Upper lobe of right lung (tissue), 1 donor: ENCODE data around the gene ADSL. TPM values are rescaled to one million over a fixed set of nuclear protein-coding genes. Genes with fewer than 3 reads are reported as not detected.
"Not testable (repeated sequence)": the region's sequence is repeated elsewhere in the genome, so short reads cannot be mapped to it uniquely, and the experiment has no call there.

Experiments
- ATAC-seq: fragments of 200-7000 bp; cut with Tn5 transposase; one replicate; pipeline ENCODE4 v1.9.1; 2020; ENCODE audit warnings: mild to moderate bottlenecking, moderate library complexity
- DNase-seq: peaks from one replicate; pipeline ENCODE4 v3.0.0-alpha.2; 2020
- H3K27ac ChIP-seq: fragments of 200-600 bp; one replicate; pipeline ENCODE4 v1.8.0; 2022
- H3K27me3 ChIP-seq: fragments of 200-600 bp; one replicate; pipeline ENCODE4 v1.8.0; 2022; ENCODE audit warnings: mild to moderate bottlenecking
- H3K36me3 ChIP-seq: fragments of 200-600 bp; one replicate; pipeline ENCODE4 v1.8.0; 2022
- H3K4me1 ChIP-seq: fragments of 200-600 bp; one replicate; pipeline ENCODE4 v1.8.0; 2022
- H3K4me3 ChIP-seq: fragments of 200-600 bp; one replicate; pipeline ENCODE4 v1.8.0; 2022; ENCODE audit warnings: mild to moderate bottlenecking
- H3K9me3 ChIP-seq: fragments of 200-600 bp; one replicate; pipeline ENCODE4 v1.8.0; 2022
- intact Hi-C: fragments of 100-400 bp; cut with DNase I; formaldehyde crosslinking; loops from one replicate; pipeline ENCODE4 v1.11.0; 2022
- total RNA-seq: library from RNA; stranded (reverse); fragmentation: NEBNext Ultra II Directional; extraction: Animal tissue kit (Norgen Biotek cat#: 25700); gene quantifications from one replicate; pipeline ENCODE4 v1.2.1, GENCODE V29; 2021
- TF ChIP-seq, protein P1 (sequence below): fragments of 200-600 bp; IDR thresholded peaks from one replicate; pipeline ENCODE4 v1.8.0; 2022; ENCODE audit warnings: antibody characterized with exemption
- donor health status: DM: no; HTN: yes; CAD: no; lungs with severe emphysema.

The ADSL gene
- total RNA-seq, 1 donor from 2014 or later: 38.7 TPM

GRCh38 chr22:40308999-40309573 lies 37.2 kb upstream of the ADSL start:
- no peak overlapping the region for H3K4me3 ChIP-seq
- no peaks in the 10 kb centered on the region for H3K4me1 ChIP-seq
- no peaks in the 10 kb centered on the region for H3K9me3 ChIP-seq
- intact Hi-C loops: no loop called here
- no peak overlapping the region for H3K27ac ChIP-seq
- no peak for ATAC-seq
- H3K36me3 ChIP-seq: peaks cover 90% of the 10 kb centered on the region
- no peak for DNase-seq
- no peaks in the 10 kb centered on the region for H3K27me3 ChIP-seq
- TF ChIP-seq, protein P1, sequence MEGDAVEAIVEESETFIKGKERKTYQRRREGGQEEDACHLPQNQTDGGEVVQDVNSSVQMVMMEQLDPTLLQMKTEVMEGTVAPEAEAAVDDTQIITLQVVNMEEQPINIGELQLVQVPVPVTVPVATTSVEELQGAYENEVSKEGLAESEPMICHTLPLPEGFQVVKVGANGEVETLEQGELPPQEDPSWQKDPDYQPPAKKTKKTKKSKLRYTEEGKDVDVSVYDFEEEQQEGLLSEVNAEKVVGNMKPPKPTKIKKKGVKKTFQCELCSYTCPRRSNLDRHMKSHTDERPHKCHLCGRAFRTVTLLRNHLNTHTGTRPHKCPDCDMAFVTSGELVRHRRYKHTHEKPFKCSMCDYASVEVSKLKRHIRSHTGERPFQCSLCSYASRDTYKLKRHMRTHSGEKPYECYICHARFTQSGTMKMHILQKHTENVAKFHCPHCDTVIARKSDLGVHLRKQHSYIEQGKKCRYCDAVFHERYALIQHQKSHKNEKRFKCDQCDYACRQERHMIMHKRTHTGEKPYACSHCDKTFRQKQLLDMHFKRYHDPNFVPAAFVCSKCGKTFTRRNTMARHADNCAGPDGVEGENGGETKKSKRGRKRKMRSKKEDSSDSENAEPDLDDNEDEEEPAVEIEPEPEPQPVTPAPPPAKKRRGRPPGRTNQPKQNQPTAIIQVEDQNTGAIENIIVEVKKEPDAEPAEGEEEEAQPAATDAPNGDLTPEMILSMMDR: no peak

DNA sequence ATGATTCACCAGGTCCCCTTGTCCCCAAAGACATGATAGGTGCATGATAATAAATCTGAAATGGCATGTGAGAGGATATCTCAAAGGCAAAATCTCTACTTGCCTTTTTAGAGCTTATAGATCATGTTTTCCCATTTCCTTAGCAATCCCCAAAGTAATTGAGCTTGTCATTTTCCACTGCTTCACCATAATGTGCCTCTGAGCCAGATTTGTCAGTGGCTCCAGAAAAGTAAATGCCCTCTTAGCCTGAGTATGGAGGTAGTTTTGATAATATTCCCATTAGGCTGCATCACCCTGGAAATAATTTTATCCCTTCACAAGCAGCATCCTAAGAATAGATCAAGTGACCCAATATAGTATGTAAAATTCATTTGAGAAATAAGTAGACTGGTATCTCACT lies 36.7 kb upstream of the ADSL start:
- H3K36me3 ChIP-seq: peaks cover 93% of the 10 kb centered on the region
- ATAC-seq: no peak

DNA sequence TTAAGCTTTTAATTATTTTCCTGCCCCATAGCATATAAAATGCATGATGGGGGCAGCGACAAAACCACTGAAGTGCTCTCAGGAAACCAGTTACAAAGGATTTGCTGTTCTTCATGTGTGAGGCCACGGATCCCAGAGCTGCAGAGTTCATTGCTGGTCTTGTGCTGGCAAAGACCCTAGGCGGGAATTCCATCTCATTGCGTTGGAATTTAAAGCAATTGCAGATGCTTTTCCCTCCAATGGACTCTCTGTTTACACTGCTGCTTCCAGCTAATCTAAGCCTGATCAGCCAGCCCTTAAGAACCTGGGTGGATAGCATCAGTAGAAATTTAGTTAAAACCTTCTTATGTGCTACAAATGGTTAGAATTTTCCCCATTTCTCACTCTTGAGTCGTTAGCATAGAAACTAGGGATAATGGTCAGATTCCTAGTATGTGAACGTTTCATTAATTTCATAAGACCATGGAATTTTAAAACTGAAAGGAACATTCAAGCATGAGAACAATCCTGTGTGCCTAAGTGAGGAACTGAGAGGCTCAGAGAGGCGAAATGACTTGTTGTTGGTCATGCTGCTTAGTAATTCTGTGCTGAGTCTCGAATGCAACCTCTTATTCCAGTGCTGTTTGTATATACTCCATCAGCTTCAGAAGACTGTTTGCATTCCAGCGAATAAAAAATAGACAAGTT lies 36.1 kb upstream of the ADSL start:
- Histone ChIP-seq H3K4me1 (no peaks in the 10 kb centered on the region), H3K27ac (no peak overlapping the region), H3K4me3 (no peak overlapping the region), H3K36me3 (peaks cover 93% of the 10 kb centered on the region), H3K9me3 (no peaks in the 10 kb centered on the region), H3K27me3 (no peaks in the 10 kb centered on the region)
- no peak for ATAC-seq
- TF ChIP-seq, protein P1: no peak
- intact Hi-C loops: no loop called here
- no peak for DNase-seq

More for the DNA sequence above, 36.7 kb upstream of the ADSL start:
- DNase-seq: no peak
- no peak overlapping the region for H3K4me3 ChIP-seq
- H3K4me1 ChIP-seq: no peaks in the 10 kb centered on the region
- H3K9me3 ChIP-seq: no peaks in the 10 kb centered on the region
- H3K27ac ChIP-seq: no peak overlapping the region
- TF ChIP-seq, protein P1: no peak
- H3K27me3 ChIP-seq: no peaks in the 10 kb centered on the region
- intact Hi-C loops: no loop called here

DNA sequence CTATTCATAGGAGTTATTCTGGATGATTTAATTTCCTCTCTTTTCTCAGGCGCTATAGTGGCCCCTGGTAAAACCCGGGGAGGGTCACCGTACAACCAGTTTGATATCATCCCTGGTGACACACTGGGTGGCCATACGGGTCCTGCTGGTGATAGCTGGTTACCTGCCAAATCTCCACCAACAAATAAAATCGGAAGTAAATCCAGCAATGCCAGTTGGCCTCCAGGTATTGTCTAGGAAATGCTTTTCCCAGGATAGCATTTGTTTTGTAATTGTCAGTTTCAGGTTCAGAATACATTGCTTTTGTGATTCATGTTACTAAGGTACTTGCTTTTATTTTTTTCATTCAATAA lies 35.6 kb upstream of the ADSL start:
- DNase-seq (no peak), ATAC-seq (no peak)
- TF ChIP-seq, protein P1: no peak
- H3K27ac ChIP-seq: no peak overlapping the region
- H3K9me3 ChIP-seq: no peaks in the 10 kb centered on the region
- H3K27me3 ChIP-seq: no peaks in the 10 kb centered on the region
- H3K4me3 ChIP-seq: no peak overlapping the region
- peaks cover 93% of the 10 kb centered on the region for H3K36me3 ChIP-seq
- intact Hi-C loops: no loop called here
- H3K4me1 ChIP-seq: no peaks in the 10 kb centered on the region

- DNase-seq, H3K4me1 ChIP-seq, ATAC-seq, H3K4me3 ChIP-seq, intact Hi-C loops, H3K9me3 ChIP-seq, H3K27ac ChIP-seq, H3K27me3 ChIP-seq: not testable (repeated sequence)
- H3K36me3 ChIP-seq: peaks cover 95% of the 10 kb centered on the region
Measured at GRCh38 chr22:40311646-40312045, 34.7 kb upstream of the ADSL start.

DNA sequence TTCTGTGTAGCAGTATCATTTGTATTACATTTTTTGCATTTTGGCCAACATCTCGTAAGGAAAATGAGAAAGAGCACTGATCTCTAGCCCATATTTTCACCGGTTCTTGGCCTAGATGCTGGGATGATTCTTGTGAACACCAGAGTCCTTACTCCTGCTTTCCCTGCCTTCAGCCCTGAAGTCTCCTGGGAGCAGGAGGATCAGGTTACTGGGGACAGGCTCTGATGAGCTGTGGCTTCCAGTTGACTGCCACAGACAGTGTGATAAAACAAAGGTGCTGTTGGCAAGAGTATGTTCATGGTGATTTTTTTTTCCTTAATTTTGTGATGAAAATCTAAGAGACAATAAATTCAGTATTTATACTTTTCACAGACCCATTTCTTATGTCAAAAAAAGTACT lies 34.2 kb upstream of the ADSL start:
- ATAC-seq (no peak), DNase-seq (no peak)
- Histone ChIP-seq H3K4me3 (no peak overlapping the region), H3K36me3 (peaks cover 99% of the 10 kb centered on the region), H3K27me3 (no peaks in the 10 kb centered on the region), H3K27ac (no peak overlapping the region), H3K4me1 (no peaks in the 10 kb centered on the region), H3K9me3 (no peaks in the 10 kb centered on the region)
- intact Hi-C loops: no loop called here
- TF ChIP-seq, protein P1: no peak
